HepG2 (cell line): ENCODE measurements around the gene NPPB. TPM values are rescaled to one million over a fixed set of nuclear protein-coding genes. Genes with fewer than 3 reads are reported as not detected.
A peak's percentile ranks its signal among the peaks of the same experiment; 100 is the strongest.

Experiments
- AHR ChIP-seq: IDR thresholded peaks from 2 replicates; pipeline ENCODE4 v1.6.1; 2018; ENCODE audit warnings: missing genetic modification reagents, missing compliant biosample characterization
- AKAP8 ChIP-seq: sonication (generic); formaldehyde crosslinking; IDR thresholded peaks from 2 replicates; pipeline ENCODE4 v1.5.1; 2020; ENCODE audit warnings: mild to moderate bottlenecking, missing genetic modification reagents
- CEBPZ ChIP-seq: IDR thresholded peaks from 2 replicates; pipeline ENCODE4 v1.6.1; 2012; ENCODE audit warnings: low read length, improper control_type of control experiment
- EED ChIP-seq: sonication (generic); formaldehyde crosslinking; IDR thresholded peaks from 2 replicates; pipeline ENCODE4 v1.5.0; 2020; ENCODE audit warnings: mild to moderate bottlenecking, missing genetic modification reagents
- JUNB ChIP-seq: sonication (generic); formaldehyde crosslinking; IDR thresholded peaks from 2 replicates; pipeline ENCODE4 v1.8.0; 2022; ENCODE audit warnings: missing genetic modification reagents, mild to moderate bottlenecking, borderline replicate concordance
- MLLT10 ChIP-seq: sonication (generic); formaldehyde crosslinking; IDR thresholded peaks from 2 replicates; pipeline ENCODE4 v1.4.0; 2020; ENCODE audit warnings: missing genetic modification reagents
- PBX3 ChIP-seq: sonication (generic); formaldehyde crosslinking; IDR thresholded peaks from 2 replicates; pipeline ENCODE4 v1.8.1; 2023; ENCODE audit warnings: missing genetic modification reagents, inconsistent platforms, borderline replicate concordance
- SP140L ChIP-seq: sonication (generic); formaldehyde crosslinking; IDR thresholded peaks from 2 replicates; pipeline ENCODE4 v1.4.0; 2020; ENCODE audit warnings: missing genetic modification reagents, borderline replicate concordance
- ZBTB38 ChIP-seq: sonication (generic); formaldehyde crosslinking; IDR thresholded peaks from 2 replicates; pipeline ENCODE4 v1.5.1; 2020; ENCODE audit warnings: mild to moderate bottlenecking, missing genetic modification reagents
- ZFYVE20 ChIP-seq: sonication (generic); formaldehyde crosslinking; IDR thresholded peaks from 2 replicates; pipeline ENCODE4 v1.8.0; 2023; ENCODE audit warnings: low read depth, mild to moderate bottlenecking, moderate library complexity, missing genetic modification reagents, borderline replicate concordance
- ZNF264 ChIP-seq: sonication (generic); formaldehyde crosslinking; IDR thresholded peaks from 2 replicates; pipeline ENCODE4 v1.4.0; 2020; ENCODE audit warnings: missing genetic modification reagents
- ZNF431 ChIP-seq: sonication (generic); formaldehyde crosslinking; IDR thresholded peaks from 2 replicates; pipeline ENCODE4 v1.9.0; 2022; ENCODE audit warnings: missing genetic modification reagents, low read depth, mild to moderate bottlenecking, borderline replicate concordance
- ZNF589 ChIP-seq: sonication (generic); formaldehyde crosslinking; conservative IDR thresholded peaks from 2 replicates; pipeline ENCODE4 v1.8.0; 2022; ENCODE audit warnings: mild to moderate bottlenecking, moderate library complexity, missing genetic modification reagents
- ZNF607 ChIP-seq: sonication (generic); formaldehyde crosslinking; IDR thresholded peaks from 2 replicates; pipeline ENCODE4 v1.5.1; 2020; ENCODE audit warnings: missing genetic modification reagents, mild to moderate bottlenecking, borderline replicate concordance
- polyA plus RNA-seq, 8 experiments: library from polyadenylated mRNA; depleted of rRNA in 3 of 8; stranded (reverse) in 7 of 8; unstranded in 1 of 8; fragments of >200 nt; fragmentation: Illumina TruSeq in 4 of 8; extraction: Trizol in 4 of 8; gene quantifications; 2 replicates each; pipeline versions ENCODE4 v1.2.1 to v1.2.3, GENCODE V29; 2011 to 2016; ENCODE audit warnings: low read depth in 4 of 8, missing spikeins in 1 of 8, mixed read lengths in 1 of 8; ENCODE audit not compliant: insufficient read depth in 1 of 8
- total RNA-seq, 5 experiments: library from RNA; depleted of rRNA; stranded (reverse); fragments of >200 nt; fragmentation: Illumina TruSeq; extraction: Trizol; gene quantifications; 2 replicates each; pipeline ENCODE4 v1.2.3, GENCODE V29; 2016; ENCODE audit warnings: low read depth in 1 of 5
- TF ChIP-seq, protein P1 (sequence below), 2 experiments: fragments of 450-650 bp in 1 of 2; sonication (generic) in 1 of 2; formaldehyde crosslinking in 1 of 2; IDR thresholded peaks; 2 replicates each; pipeline versions ENCODE4 v1.6.1 to v1.8.0; 2016 to 2022; ENCODE audit warnings: antibody characterized with exemption in 1 of 2, mild to moderate bottlenecking in 1 of 2, missing genetic modification reagents in 1 of 2

NPPB gene
- total and polyA plus RNA-seq, 2 of the 13 experiments (the other 11 are each of a cell fraction or from before 2014, with no cell fraction given) = 1.9 TPM; not detected in 1

DNA sequence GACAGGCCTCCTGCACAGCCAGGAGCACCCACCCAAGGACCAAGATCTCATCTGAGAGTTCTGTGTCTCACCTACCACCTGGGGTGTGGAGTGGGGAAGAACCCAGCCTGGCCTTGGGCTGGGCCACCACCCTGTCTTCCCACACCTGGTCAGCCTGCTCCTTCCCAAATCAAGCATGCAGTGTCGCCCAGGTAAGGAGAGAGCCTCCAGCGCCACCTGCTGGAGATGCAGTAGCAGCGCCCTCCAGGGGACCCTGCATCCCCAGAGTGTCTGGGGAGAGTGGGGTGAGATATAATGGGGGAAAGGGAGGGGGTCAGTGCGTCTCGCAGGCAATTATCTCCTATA, 35.1 kb upstream of the NPPB start (continued):
- TF ChIP-seq ZFYVE20 (CRISPR knock-in tag) = no peak
- peak; percentile 55; the same call in 1 of the 2 replicates for TF ChIP-seq ZBTB38 (CRISPR knock-in tag)
- TF ChIP-seq CEBPZ = no peak
- no peak for TF ChIP-seq ZNF431 (CRISPR knock-in tag)
- peak; percentile 68; the same call in 1 of the 2 replicates for TF ChIP-seq AHR (CRISPR knock-in tag)
- no peak for TF ChIP-seq JUNB (CRISPR knock-in tag)
- no peak for TF ChIP-seq PBX3 (CRISPR knock-in tag)
- TF ChIP-seq MLLT10 (CRISPR knock-in tag) = no peak
- no peak for TF ChIP-seq ZNF589 (CRISPR knock-in tag)
- TF ChIP-seq ZNF264 = no peak
- no peak for TF ChIP-seq EED (CRISPR knock-in tag)
- TF ChIP-seq SP140L = no peak
- TF ChIP-seq ZNF607 = no peak
- TF ChIP-seq AKAP8 (CRISPR knock-in tag) = no peak
- TF ChIP-seq, protein P1, sequence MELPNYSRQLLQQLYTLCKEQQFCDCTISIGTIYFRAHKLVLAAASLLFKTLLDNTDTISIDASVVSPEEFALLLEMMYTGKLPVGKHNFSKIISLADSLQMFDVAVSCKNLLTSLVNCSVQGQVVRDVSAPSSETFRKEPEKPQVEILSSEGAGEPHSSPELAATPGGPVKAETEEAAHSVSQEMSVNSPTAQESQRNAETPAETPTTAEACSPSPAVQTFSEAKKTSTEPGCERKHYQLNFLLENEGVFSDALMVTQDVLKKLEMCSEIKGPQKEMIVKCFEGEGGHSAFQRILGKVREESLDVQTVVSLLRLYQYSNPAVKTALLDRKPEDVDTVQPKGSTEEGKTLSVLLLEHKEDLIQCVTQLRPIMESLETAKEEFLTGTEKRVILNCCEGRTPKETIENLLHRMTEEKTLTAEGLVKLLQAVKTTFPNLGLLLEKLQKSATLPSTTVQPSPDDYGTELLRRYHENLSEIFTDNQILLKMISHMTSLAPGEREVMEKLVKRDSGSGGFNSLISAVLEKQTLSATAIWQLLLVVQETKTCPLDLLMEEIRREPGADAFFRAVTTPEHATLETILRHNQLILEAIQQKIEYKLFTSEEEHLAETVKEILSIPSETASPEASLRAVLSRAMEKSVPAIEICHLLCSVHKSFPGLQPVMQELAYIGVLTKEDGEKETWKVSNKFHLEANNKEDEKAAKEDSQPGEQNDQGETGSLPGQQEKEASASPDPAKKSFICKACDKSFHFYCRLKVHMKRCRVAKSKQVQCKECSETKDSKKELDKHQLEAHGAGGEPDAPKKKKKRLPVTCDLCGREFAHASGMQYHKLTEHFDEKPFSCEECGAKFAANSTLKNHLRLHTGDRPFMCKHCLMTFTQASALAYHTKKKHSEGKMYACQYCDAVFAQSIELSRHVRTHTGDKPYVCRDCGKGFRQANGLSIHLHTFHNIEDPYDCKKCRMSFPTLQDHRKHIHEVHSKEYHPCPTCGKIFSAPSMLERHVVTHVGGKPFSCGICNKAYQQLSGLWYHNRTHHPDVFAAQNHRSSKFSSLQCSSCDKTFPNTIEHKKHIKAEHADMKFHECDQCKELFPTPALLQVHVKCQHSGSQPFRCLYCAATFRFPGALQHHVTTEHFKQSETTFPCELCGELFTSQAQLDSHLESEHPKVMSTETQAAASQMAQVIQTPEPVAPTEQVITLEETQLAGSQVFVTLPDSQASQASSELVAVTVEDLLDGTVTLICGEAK (IDR thresholded peaks at IDR 0.05) = no peak
- TF ChIP-seq, protein P1 (CRISPR knock-in tag; IDR thresholded peaks at IDR 0.05) = no peak
